H1 (cell line): Measurements from ENCODE around the gene UBE2O. TPM values are rescaled to one million over a fixed set of nuclear protein-coding genes. Genes with fewer than 3 reads are reported as not detected.

ENCODE experiments used
- CTCF ChIA-PET: fragments of 300-600 bp; sonication (Branson Sonifier 250); formaldehyde crosslinking; loops from one replicate; lab custom pipeline; 2021; ENCODE audit not compliant: partially characterized antibody; lab: Charles Lee
- POLR2A ChIA-PET: fragments of 300-600 bp; sonication (Branson Sonifier 250); formaldehyde crosslinking; loops from one replicate; lab custom pipeline; 2021; ENCODE audit warnings: inconsistent platforms; ENCODE audit not compliant: partially characterized antibody; lab: Charles Lee
- DNase-seq, 2 experiments: peaks; one replicate each; pipeline versions ENCODE4 v3.0.0 to v3.0.0-alpha.2; 2010 to 2022; ENCODE audit warnings: low spot score in 2 of 2, low read depth in 1 of 2, mixed read lengths in 1 of 2
- FAIRE-seq: peaks from 2 replicates; lab custom pipeline; 2011; peaks lifted over from hg19 to GRCh38; lab: Jason Lieb, UNC
- H2AFZ ChIP-seq: 2 replicates; pipeline ENCODE4 v1.8.1; 2012; ENCODE audit warnings: low read length, inconsistent platforms
- H2AK5ac ChIP-seq: 2 replicates; pipeline ENCODE4 v1.6.1; 2013; ENCODE audit warnings: low read depth, low read length
- H2BK120ac ChIP-seq: replicated peaks from 2 replicates; pipeline ENCODE3; 2013; ENCODE audit warnings: low read depth, low read length, inconsistent platforms
- H2BK12ac ChIP-seq: 2 replicates; pipeline ENCODE4 v1.6.1; 2013; ENCODE audit warnings: low read depth, low read length
- H2BK15ac ChIP-seq: 2 replicates; pipeline ENCODE4 v1.6.1; 2013; ENCODE audit warnings: low read length
- H2BK20ac ChIP-seq: 2 replicates; pipeline ENCODE4 v1.6.1; 2013; ENCODE audit warnings: low read length
- H2BK5ac ChIP-seq: 2 replicates; pipeline ENCODE4 v1.6.1; 2013; ENCODE audit warnings: low read depth, low read length
- H3K14ac ChIP-seq: 2 replicates; pipeline ENCODE4 v1.6.1; 2013; ENCODE audit warnings: inconsistent platforms; ENCODE audit not compliant: insufficient read length
- H3K18ac ChIP-seq: 2 replicates; pipeline ENCODE4 v1.6.1; 2013; ENCODE audit warnings: low read length; ENCODE audit errors: extremely low read depth
- H3K23ac ChIP-seq: 2 replicates; pipeline ENCODE4 v1.6.1; 2013; ENCODE audit warnings: inconsistent platforms; ENCODE audit not compliant: insufficient read length
- H3K23me2 ChIP-seq: 2 replicates; pipeline ENCODE4 v1.6.1; 2013; ENCODE audit warnings: low read depth, low read length
- H3K27ac ChIP-seq: 2 replicates; pipeline ENCODE4 v1.6.1; 2011; ENCODE audit warnings: low read depth, low read length, inconsistent platforms
- H3K27me3 ChIP-seq, 4 experiments: replicated peaks in 1 of 4; 1 replicate in 1 of 4; 2 replicates in 3 of 4; pipeline versions ENCODE4 v1.6.1 to v1.8.1; 2011 to 2013; ENCODE audit warnings: low read length in 3 of 4, mild to moderate bottlenecking in 3 of 4, inconsistent platforms in 2 of 4, mixed read lengths in 2 of 4, moderate library complexity in 1 of 4; ENCODE audit not compliant: control insufficient read depth in 3 of 4, insufficient read depth in 3 of 4; ENCODE audit errors: extremely low read depth in 1 of 4
- H3K36me3 ChIP-seq, 4 experiments: 2 replicates each; pipeline versions ENCODE4 v1.6.1 to v1.8.1; 2011 to 2013; ENCODE audit warnings: mild to moderate bottlenecking in 4 of 4, low read length in 3 of 4, moderate library complexity in 2 of 4, control low read depth in 1 of 4, inconsistent platforms in 1 of 4; ENCODE audit not compliant: insufficient read depth in 4 of 4, control insufficient read depth in 2 of 4
- H3K4ac ChIP-seq: replicated peaks from 2 replicates; pipeline ENCODE3; 2013; ENCODE audit warnings: low read length, low read depth, mixed read lengths, inconsistent platforms; ENCODE audit not compliant: insufficient read length
- H3K4me1 ChIP-seq, 4 experiments: replicated peaks in 1 of 4; 1 replicate in 1 of 4; 2 replicates in 3 of 4; pipeline versions ENCODE4 v1.6.1 to v1.8.1; 2011 to 2013; ENCODE audit warnings: low read length in 3 of 4, inconsistent platforms in 2 of 4, mixed read lengths in 1 of 4; ENCODE audit not compliant: insufficient read depth in 4 of 4, control insufficient read depth in 3 of 4
- H3K4me2 ChIP-seq, 2 experiments: 2 replicates each; pipeline versions ENCODE4 v1.6.1 to v1.8.1; 2011 to 2013; ENCODE audit warnings: low read depth in 2 of 2, low read length in 2 of 2, control low read depth in 1 of 2, inconsistent platforms in 1 of 2, mild to moderate bottlenecking in 1 of 2; ENCODE audit not compliant: insufficient read depth in 1 of 2
- H3K4me3 ChIP-seq, 4 experiments: fragments of 200-600, 300-600 bp in 1 of 4; sonication (generic), shearing (Covaris generic), sonication (Bioruptor Twin) in 1 of 4; 2 replicates each; pipeline versions ENCODE4 v1.5.1 to v1.8.1; 2011 to 2016; ENCODE audit warnings: low read length in 4 of 4, low read depth in 3 of 4, control low read depth in 2 of 4, inconsistent platforms in 2 of 4, mild to moderate bottlenecking in 2 of 4, mixed read lengths in 1 of 4, moderate library complexity in 1 of 4; ENCODE audit not compliant: insufficient read depth in 2 of 4; ENCODE audit errors: extremely low read depth in 1 of 4
- H3K56ac ChIP-seq: replicated peaks from 2 replicates; pipeline ENCODE3; 2013; ENCODE audit warnings: low read depth, mild to moderate bottlenecking, mixed read lengths, low read length, inconsistent platforms; ENCODE audit not compliant: insufficient read length
- H3K79me1 ChIP-seq: 2 replicates; pipeline ENCODE4 v1.6.1; 2013; ENCODE audit warnings: low read depth, low read length, control low read depth
- H3K79me2 ChIP-seq, 2 experiments: 2 replicates each; pipeline versions ENCODE4 v1.6.1 to v1.8.1; 2012 to 2013; ENCODE audit warnings: low read length in 2 of 2, mild to moderate bottlenecking in 2 of 2, inconsistent platforms in 1 of 2; ENCODE audit not compliant: insufficient read depth in 2 of 2, control insufficient read depth in 1 of 2
- H3K9ac ChIP-seq, 4 experiments: replicated peaks in 1 of 4; 1 replicate in 1 of 4; 2 replicates in 3 of 4; pipeline versions ENCODE4 v1.6.1 to v1.8.1; 2011 to 2013; ENCODE audit warnings: low read depth in 3 of 4, low read length in 3 of 4, control low read depth in 2 of 4, mild to moderate bottlenecking in 2 of 4, moderate library complexity in 2 of 4, inconsistent platforms in 1 of 4; ENCODE audit errors: extremely low read depth in 1 of 4
- H3K9me3 ChIP-seq, 2 experiments: 2 replicates each; pipeline versions ENCODE4 v1.6.1 to v1.8.1; 2012 to 2013; ENCODE audit warnings: mild to moderate bottlenecking in 2 of 2, moderate library complexity in 2 of 2, control low read depth in 1 of 2, inconsistent platforms in 1 of 2, low read depth in 1 of 2, low read length in 1 of 2, mixed read lengths in 1 of 2; ENCODE audit not compliant: insufficient read depth in 2 of 2
- H4K20me1 ChIP-seq, 2 experiments: replicated peaks in 1 of 2; 2 replicates each; pipeline versions ENCODE3 to v1.8.1; 2011 to 2013; ENCODE audit warnings: inconsistent platforms in 2 of 2, low read length in 2 of 2, mild to moderate bottlenecking in 1 of 2; ENCODE audit not compliant: insufficient read depth in 2 of 2, control insufficient read depth in 1 of 2
- H4K5ac ChIP-seq: 2 replicates; pipeline ENCODE4 v1.6.1; 2013; ENCODE audit warnings: low read length, low read depth, mixed read lengths, inconsistent platforms; ENCODE audit not compliant: insufficient read length
- H4K8ac ChIP-seq: 2 replicates; pipeline ENCODE4 v1.8.0; 2013; ENCODE audit warnings: mild to moderate bottlenecking, moderate library complexity, low read length, inconsistent platforms; ENCODE audit not compliant: insufficient read depth; ENCODE audit errors: extremely low read depth
- H4K91ac ChIP-seq: replicated peaks from 2 replicates; pipeline ENCODE3; 2013; ENCODE audit warnings: low read length, mixed read lengths, inconsistent platforms; ENCODE audit not compliant: insufficient read length
- ASH2L ChIP-seq: fragments of 200-600, 300-600 bp; sonication (generic); IDR thresholded peaks from one replicate; pipeline ENCODE4 v1.7.1; 2017; ENCODE audit warnings: low read length
- BCL11A ChIP-seq, 2 experiments: IDR thresholded peaks; one replicate each; pipeline ENCODE4 v1.6.1; 2011; ENCODE audit warnings: low read depth in 2 of 2, low read length in 2 of 2, mild to moderate bottlenecking in 2 of 2
- CHD2 ChIP-seq: IDR thresholded peaks from 2 replicates; pipeline ENCODE4 v1.6.1; 2012; ENCODE audit warnings: low read length, improper control_type of control experiment
- EP300 ChIP-seq, 2 experiments: IDR thresholded peaks; 1 replicate in 1 of 2; 2 replicates in 1 of 2; pipeline ENCODE4 v1.6.1; 2011 to 2012; ENCODE audit warnings: low read depth in 2 of 2, low read length in 2 of 2, mild to moderate bottlenecking in 2 of 2, borderline replicate concordance in 1 of 2, inconsistent platforms in 1 of 2, moderate library complexity in 1 of 2
- EZH2 ChIP-seq: fragments of 200-600 bp; sonication (generic); IDR thresholded peaks from 2 replicates; pipeline ENCODE4 v1.7.1; 2012; ENCODE audit warnings: low read depth, mild to moderate bottlenecking, moderate library complexity, low read length, inconsistent platforms; ENCODE audit not compliant: severe bottlenecking
- NRF1 ChIP-seq: IDR thresholded peaks from 2 replicates; pipeline ENCODE4 v1.6.1; 2011; ENCODE audit warnings: mild to moderate bottlenecking, low read depth, low read length, improper control_type of control experiment
- POLR2AphosphoS5 ChIP-seq: IDR thresholded peaks from 2 replicates; pipeline ENCODE4 v1.6.1; 2011; ENCODE audit warnings: low read depth, low read length
- TBP ChIP-seq: IDR thresholded peaks from 2 replicates; pipeline ENCODE4 v1.6.1; 2011; ENCODE audit warnings: low read depth, low read length, improper control_type of control experiment
- ZNF274 ChIP-seq: IDR thresholded peaks from 2 replicates; pipeline ENCODE4 v1.7.0; 2012; ENCODE audit warnings: low read length, borderline replicate concordance; ENCODE audit errors: extremely low read depth
- WGBS, 2 experiments: shearing (Covaris generic) in 1 of 2; methylation state at CpG; one replicate each; pipeline versions ENCODE4 v1.1.6 to v1.1.7; 2013 to 2015; ENCODE audit warnings: low lambda C conversion rate in 2 of 2, mixed read lengths in 2 of 2, inconsistent platforms in 1 of 2, low coverage in 1 of 2, missing lambda C conversion rate in 1 of 2; ENCODE audit not compliant: insufficient replicate concordance in 2 of 2, insufficient coverage in 1 of 2, insufficient read length in 1 of 2; ENCODE audit errors: extremely low coverage in 1 of 2, missing lambda C conversion rate in 1 of 2; 5-methylcytosine and 5-hydroxymethylcytosine counted together
- polyA plus RNA-seq, 7 experiments: library from polyadenylated mRNA; depleted of rRNA in 3 of 7; stranded (reverse) in 5 of 7; unstranded in 2 of 7; fragments of >200 nt in 5 of 7; fragments of 200-250 nt in 2 of 7; gene quantifications; 1 replicate in 5 of 7; 2 replicates in 1 of 7; 4 replicates in 1 of 7; pipeline versions ENCODE4 v1.2.1 to v1.2.3, GENCODE V29; 2011 to 2013; ENCODE audit warnings: missing spikeins in 2 of 7, mixed read lengths in 2 of 7
- total RNA-seq: library from RNA; stranded (reverse); fragmentation: NEBNext Ultra II Directional; extraction: Animal tissue kit (Norgen Biotek cat#: 25700); gene quantifications from 2 replicates; pipeline ENCODE4 v1.2.1, GENCODE V29; 2021

UBE2O gene
- total and polyA plus RNA-seq, 2 of the 8 experiments (the other 6 are each of a cell fraction or from before 2014, with no cell fraction given): 24.4 to 63.0 TPM

DNA sequence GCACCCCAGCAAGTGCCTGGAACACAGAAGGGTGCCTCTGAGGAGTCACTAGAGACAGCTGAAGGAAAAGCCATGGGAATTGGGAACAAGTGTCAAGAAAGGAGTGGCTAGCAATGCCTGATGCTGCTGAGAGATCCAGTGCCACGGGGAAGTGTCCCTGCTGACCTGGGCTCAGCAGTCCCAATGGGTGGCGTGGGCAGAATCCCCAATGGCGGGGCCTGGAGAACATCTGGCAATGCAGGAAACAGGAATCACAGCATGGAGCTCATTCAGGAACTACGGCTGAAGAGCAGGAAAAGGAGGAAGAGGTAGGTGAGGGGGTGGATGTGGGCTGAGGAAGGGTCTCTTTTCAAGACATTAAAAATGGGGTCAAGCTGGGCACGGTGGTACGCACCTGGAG lies 30.1 kb downstream of the UBE2O start:
- no peak overlapping the region for H3K56ac ChIP-seq
- no peak overlapping the region for H2BK120ac ChIP-seq
- H4K20me1 ChIP-seq: peaks cover 11 to 19% of the 10 kb centered on the region in 2 experiments
- H3K14ac ChIP-seq: no peak overlapping the region
- H3K36me3 ChIP-seq: no peaks in the 10 kb centered on the region
- no peak overlapping the region for H2AFZ ChIP-seq
- H3K9ac ChIP-seq: no peak overlapping the region
- H2BK5ac ChIP-seq: no peak overlapping the region
- no peak for DNase-seq
- no peak overlapping the region for H2BK12ac ChIP-seq
- no peak overlapping the region for H2BK20ac ChIP-seq
- POLR2A ChIA-PET: no interaction called here
- H4K8ac ChIP-seq: no peak overlapping the region
- H4K5ac ChIP-seq: no peak overlapping the region
- no peak overlapping the region for H3K23ac ChIP-seq
- peaks cover 10 to 84% of the 10 kb centered on the region in 2 experiments for H3K79me2 ChIP-seq
- no peak overlapping the region for H3K4ac ChIP-seq
- H2BK15ac ChIP-seq: no peak overlapping the region
- CTCF ChIA-PET: interaction anchor here (1.0 to 2.5 kb wide), 5 partner anchors 9 to 123 kb away, joined by 4 to 14 read pairs (median 10); no protein-coding TSS in a partner anchor
- no peak for FAIRE-seq
- no peaks in the 10 kb centered on the region for H3K27me3 ChIP-seq
- peaks cover 27% of the 10 kb centered on the region for H3K79me1 ChIP-seq
- H2AK5ac ChIP-seq: no peak overlapping the region
- H3K4me2 ChIP-seq: no peak overlapping the region
- no peak overlapping the region for H3K4me3 ChIP-seq
- no peaks in the 10 kb centered on the region for H3K23me2 ChIP-seq
- no peak overlapping the region for H3K27ac ChIP-seq
- peaks cover 0 to 8% (median 5%) of the 10 kb centered on the region in 4 experiments; a peak in 6 of 7 replicates for H3K4me1 ChIP-seq
- 99% methylated on average over 6 of the region's 6 CpGs; no CpG with 5 or more reads in 1 of the 2 experiments for WGBS, 2 experiments
- no peak overlapping the region for H3K18ac ChIP-seq
- no peak overlapping the region for H4K91ac ChIP-seq
- H3K9me3 ChIP-seq: no peaks in the 10 kb centered on the region
- TF ChIP-seq POLR2AphosphoS5: no peak
- TF ChIP-seq EP300 (IDR thresholded peaks at IDR 0.05; ENCODE audit: borderline replicate concordance in 1 of 2, low read depth in 2 of 2, low read length in 2 of 2): no peak
- TF ChIP-seq ASH2L: no peak
- TF ChIP-seq ZNF274: no peak
- no peak for TF ChIP-seq TBP
- TF ChIP-seq NRF1: no peak
- TF ChIP-seq EZH2: no peak
- no peak for TF ChIP-seq BCL11A (IDR thresholded peaks at IDR 0.05; ENCODE audit: low read depth in 2 of 2, low read length in 2 of 2)
- TF ChIP-seq CHD2: no peak
